HG03108 (cell line): Measurements from ENCODE around the gene IFITM5.
"Not testable (repeated sequence)": the region's sequence is repeated elsewhere in the genome, so short reads cannot be mapped to it uniquely, and the experiment has no call there.

ENCODE experiments used
- ATAC-seq: cut with Tn5 transposase; IDR thresholded peaks from one replicate; pipeline ENCODE4 v1.9.1; 2021; ENCODE audit warnings: moderate library complexity; ENCODE audit not compliant: unreplicated experiment

The IFITM5 gene

GRCh38 chr11:299081-299891 is at the start of gene IFITM5:
TSS of gene IFITM5 (minus strand) at chr11:299526. CDS start at chr11:299490, 36 bp downstream.
- no peak for ATAC-seq

- no peak for ATAC-seq
Observed at GRCh38 chr11:346529-346928, 47.2 kb upstream of the IFITM5 start.

GRCh38 chr11:344836-345578 is 45.7 kb upstream of the IFITM5 start:
- no peak for ATAC-seq

DNA sequence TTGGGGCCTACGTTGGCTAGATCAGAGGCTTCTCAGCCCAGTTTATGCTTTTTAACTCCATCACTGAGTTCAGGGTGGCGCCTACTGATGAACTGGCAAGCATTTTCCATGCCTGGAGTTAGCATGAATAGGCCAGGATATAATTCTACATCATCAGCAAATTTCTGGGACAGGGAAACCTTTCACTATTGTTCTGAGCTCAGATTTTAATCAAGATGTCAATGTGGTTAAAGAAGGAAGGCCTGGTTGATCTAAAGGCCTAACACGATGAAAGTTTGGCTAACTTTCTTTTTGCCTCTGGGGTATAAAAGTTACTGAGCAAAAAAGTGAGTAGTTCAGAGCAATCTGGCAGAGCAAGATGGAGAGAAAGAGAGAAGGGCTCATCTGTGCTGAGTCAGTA is 43.0 kb upstream of the IFITM5 start:
- ATAC-seq = no peak

GRCh38 chr11:340539-341512 is 41.5 kb upstream of the IFITM5 start:
- no peak for ATAC-seq

DNA sequence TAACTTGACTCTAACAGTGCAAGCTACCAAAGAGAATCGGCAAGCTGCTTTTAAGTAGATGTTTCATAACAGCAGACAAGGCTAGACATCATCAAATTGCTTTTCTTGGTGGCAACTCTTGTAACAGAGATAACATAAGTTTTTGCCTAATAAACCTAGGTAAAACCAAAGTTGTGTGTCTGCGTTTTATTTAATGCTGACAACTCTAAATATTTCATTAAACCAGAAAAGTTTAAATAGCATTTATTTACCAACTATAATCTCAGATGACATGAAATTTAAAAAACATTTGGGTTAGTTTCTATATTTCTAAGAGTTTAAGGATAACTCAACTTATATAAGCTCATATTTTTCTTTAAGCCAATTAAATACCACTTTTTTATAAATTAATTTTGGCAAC is 40.6 kb upstream of the IFITM5 start:
- no peak for ATAC-seq

DNA sequence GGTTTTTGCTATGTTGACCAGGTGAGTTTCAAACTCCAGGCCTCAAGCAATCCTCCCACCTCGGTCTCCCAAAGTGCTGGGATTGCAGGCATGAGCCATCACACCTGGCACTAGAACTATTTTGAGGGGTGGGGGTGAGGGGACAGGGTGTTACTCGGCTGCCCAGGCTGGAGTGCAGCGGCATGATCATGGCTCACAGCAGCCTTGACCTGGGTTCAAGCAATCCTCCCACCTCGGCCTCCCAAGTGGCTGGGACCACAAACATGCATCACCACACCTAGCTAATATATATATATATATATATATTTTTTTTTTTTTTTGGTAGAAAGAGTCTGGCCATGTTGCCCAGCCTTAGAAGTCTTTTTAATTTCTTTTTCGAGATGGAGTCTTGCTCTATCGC is 38.4 kb upstream of the IFITM5 start:
- ATAC-seq = no peak

GRCh38 chr11:336659-337198 is 37.4 kb upstream of the IFITM5 start:
- ATAC-seq = no peak

DNA sequence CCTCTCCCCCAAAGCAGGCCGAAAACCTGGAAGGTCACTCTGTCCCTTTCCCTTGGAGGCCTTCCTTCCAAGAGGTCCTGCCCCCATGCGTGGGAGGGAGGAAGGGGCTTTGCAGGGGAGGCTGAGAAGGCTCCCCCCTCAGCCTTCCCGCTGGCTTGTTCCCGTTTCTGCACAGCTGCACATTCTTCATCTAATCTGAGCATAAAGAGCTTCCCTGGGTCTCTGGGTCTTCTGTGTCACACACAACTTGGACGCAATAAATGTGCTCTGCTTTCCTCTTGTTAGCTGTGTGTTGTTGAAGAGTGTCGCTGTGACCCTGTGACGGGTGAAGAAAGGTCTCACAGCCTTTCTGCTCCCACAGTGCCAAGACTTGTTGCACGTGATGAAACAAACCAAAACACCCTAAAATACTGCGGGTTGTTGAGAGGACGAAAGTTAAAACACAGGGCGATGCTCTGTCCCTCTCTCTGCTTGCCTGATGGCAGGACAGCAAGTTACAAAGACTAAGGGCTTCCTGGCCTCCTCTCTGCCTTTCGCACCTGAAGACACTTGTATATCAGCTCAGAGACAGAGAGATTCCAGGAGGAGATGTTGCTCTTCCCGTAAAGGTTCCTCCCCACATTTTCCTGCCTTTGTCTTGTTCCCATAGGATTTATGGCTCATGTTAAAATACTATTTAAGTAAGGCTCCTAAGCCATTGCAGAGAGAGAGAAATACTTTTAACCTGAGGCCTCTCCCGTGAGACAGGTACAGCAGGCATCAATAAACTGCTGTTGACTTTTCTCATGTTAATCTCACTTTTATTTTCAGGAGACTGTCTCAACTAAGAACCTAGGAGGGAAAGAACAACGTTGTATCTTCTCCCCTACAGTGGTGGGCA is 36.7 kb upstream of the IFITM5 start:
- ATAC-seq = no peak

DNA sequence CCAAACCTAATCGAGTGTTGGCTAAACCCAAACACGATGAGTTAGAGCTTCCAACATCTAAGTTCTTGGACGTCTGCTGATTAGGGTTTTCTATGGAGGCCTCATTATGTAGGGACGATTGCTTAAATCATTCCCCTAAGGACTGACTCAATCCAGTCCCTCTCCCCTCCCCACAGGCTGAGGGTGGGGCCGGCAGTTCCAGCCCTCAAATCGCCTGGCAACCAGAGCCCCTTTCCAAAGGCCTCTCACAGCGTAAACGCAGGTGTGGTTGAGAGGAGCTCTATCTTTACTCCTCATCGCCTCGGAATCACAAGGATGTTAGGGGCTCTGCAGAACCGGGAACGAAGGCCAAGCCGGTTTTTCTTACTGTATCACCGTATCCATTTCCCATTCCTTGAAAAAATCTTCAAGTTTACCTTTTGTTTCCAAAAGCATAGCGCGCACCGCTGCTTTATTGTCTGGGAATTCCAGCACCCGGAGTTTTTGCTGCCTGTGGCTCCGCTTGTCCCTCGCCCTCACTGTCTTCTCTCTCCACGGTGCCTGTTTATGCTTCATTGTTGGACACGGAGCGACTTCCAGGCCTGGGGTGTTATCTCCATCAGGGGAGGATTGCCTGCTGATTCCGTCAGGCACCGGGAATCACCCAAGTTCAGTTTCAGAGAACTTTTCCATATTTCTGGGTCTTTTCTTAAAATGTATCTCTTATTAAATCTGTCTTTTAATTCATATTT is 35.1 kb upstream of the IFITM5 start:
- no peak for ATAC-seq

- not testable (repeated sequence) for ATAC-seq
Observed at GRCh38 chr11:333616-334263, 34.4 kb upstream of the IFITM5 start.

GRCh38 chr11:332651-333480 is 33.5 kb upstream of the IFITM5 start:
- no peak for ATAC-seq

DNA sequence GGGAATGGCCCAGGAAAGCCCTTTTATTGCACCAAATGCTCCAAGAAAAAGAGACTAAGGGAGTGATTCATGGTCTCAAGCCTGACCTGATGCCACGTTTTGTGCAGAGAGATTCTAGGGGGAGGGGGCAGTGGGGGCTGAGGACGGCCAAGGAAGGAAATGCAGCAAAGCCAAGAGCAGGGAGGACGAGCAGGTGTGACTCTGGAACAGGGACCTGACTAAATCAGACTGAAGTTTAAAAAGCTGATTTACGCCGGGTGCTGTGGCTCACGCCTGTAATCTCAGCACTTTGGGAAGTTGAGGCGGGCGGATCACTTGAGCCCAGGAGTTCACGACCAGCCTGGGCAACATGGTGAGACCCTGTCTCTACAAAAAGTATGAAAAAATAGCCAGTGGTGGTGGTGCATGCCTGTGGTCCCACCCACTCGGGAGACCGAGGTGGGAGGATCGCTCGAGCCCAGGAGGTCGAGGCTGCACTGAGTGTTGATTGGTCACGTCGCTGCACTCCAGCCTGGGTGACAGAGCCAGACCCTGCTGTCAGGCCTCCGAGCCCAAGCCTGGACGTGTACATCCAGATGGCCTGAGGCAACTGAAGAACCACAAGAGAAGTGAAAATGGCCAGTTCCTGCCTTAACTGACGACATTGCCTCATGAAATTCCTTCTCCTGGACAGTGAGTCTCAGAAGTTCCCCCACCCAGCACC is 32.2 kb upstream of the IFITM5 start:
- no peak for ATAC-seq

- ATAC-seq = no peak
Observed at GRCh38 chr11:330694-331357, 31.5 kb upstream of the IFITM5 start.

DNA sequence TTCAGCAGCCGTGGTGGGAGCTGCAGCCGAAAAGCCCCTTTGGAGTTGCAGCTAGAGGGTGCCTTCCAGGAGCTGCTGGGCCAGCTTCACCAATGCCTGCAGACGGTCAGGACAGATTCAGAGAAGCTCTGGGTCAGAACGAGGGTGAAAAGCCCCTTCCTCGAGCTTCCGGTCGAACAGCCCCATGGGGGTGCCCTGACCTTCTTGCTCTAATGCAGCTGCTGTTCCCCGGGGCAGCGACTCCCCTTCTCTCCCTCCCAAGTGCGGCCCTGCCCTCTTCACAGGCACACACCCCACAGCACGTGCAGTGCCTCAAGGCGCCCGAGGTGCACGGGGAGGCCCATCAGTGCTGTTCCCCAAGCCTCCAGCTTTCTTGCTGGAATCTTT is 31.0 kb upstream of the IFITM5 start:
- ATAC-seq = no peak

DNA sequence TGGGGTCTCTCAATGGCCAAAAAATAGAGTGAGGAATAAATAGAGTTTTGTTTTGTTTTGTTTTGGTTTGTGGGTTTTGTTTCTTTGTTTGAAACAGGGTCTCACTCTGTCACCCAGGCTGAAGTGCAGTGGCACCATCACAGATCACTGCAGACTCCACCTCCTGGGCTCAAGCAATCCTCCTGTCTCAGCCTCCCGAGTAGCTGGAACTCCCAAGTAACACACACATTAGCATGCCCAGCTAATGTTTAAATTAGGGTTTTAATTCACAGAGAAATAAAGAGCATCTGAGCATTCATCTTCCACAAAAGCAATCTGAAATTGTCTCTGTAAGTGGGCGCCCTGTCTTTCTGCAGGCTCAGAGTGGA is 30.5 kb upstream of the IFITM5 start:
- ATAC-seq = no peak
